Uterus (tissue), 2 donors: Measurements from ENCODE around the gene STH.

Source experiments
- CTCF ChIP-seq, 4 experiments: fragments of 200-600 bp in 2 of 4; fragments of 450-650 bp in 2 of 4; sonication (generic) in 2 of 4; IDR thresholded peaks; one replicate each; pipeline ENCODE4 v1.5.1; 2016 to 2019; ENCODE audit warnings: antibody characterized with exemption in 4 of 4, mild to moderate bottlenecking in 2 of 4, moderate library complexity in 1 of 4
- POLR2A ChIP-seq, 2 donors: fragments of 450-650 bp; IDR thresholded peaks; one replicate each; pipeline ENCODE4 v1.6.1; 2016; ENCODE audit warnings: antibody characterized with exemption in 2 of 2, mild to moderate bottlenecking in 1 of 2, moderate library complexity in 1 of 2

DNA sequence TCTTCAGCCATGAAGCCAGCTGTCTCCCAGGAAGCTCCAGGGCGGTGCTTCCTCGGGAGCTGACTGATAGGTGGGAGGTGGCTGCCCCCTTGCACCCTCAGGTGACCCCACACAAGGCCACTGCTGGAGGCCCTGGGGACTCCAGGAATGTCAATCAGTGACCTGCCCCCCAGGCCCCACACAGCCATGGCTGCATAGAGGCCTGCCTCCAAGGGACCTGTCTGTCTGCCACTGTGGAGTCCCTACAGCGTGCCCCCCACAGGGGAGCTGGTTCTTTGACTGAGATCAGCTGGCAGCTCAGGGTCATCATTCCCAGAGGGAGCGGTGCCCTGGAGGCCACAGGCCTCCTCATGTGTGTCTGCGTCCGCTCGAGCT is 14.1 kb downstream of the STH start:
- TF ChIP-seq CTCF (IDR thresholded peaks at IDR 0.05) (no peak), POLR2A (IDR thresholded peaks at IDR 0.05) (no peak)
